ENCODE results near the gene IGLL1.
"Not testable (repeated sequence)": the region's sequence is repeated elsewhere in the genome, so short reads cannot be mapped to it uniquely, and the experiment has no call there.

IGLL1 gene

DNA sequence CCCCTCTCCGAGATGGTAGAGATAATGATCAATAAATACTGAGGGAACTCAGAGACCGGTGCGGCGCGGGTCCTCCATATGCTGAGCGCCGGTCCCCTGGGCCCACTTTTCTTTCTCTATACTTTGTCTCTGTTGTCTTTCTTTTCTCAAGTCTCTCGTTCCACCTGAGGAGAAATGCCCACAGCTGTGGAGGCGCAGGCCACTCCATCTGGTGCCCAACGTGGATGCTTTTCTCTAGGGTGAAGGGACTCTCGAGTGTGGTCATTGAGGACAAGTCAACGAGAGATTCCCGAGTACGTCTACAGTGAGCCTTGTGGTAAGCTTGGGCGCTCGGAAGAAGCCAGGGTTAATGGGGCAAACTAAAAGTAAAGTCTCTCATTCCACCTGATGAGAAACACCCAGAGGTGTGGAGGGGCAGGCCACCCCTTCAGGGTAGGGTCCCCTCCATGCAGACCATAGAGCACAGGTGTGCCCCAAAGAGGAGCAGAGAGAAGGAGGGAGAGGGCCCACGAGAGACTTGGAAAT lies 43.2 kb downstream of the IGLL1 start:
- no peak overlapping the region for H3K4me3 ChIP-seq (replicated peaks; ENCODE audit: low read depth, low read length)
- H3K27me3 ChIP-seq (replicated peaks; ENCODE audit: control insufficient read depth, insufficient read depth, low read length), result no peaks in the 10 kb centered on the region; the same call in none of the 2 replicates
- TF ChIP-seq, protein P1, sequence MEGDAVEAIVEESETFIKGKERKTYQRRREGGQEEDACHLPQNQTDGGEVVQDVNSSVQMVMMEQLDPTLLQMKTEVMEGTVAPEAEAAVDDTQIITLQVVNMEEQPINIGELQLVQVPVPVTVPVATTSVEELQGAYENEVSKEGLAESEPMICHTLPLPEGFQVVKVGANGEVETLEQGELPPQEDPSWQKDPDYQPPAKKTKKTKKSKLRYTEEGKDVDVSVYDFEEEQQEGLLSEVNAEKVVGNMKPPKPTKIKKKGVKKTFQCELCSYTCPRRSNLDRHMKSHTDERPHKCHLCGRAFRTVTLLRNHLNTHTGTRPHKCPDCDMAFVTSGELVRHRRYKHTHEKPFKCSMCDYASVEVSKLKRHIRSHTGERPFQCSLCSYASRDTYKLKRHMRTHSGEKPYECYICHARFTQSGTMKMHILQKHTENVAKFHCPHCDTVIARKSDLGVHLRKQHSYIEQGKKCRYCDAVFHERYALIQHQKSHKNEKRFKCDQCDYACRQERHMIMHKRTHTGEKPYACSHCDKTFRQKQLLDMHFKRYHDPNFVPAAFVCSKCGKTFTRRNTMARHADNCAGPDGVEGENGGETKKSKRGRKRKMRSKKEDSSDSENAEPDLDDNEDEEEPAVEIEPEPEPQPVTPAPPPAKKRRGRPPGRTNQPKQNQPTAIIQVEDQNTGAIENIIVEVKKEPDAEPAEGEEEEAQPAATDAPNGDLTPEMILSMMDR (IDR thresholded peaks at IDR 0.05; ENCODE audit: insufficient read depth, low read length, poor library complexity, severe bottlenecking), result no peak
- DNase-seq (ENCODE audit: extremely low read depth, insufficient read length), result no peak
- no peaks in the 10 kb centered on the region for H3K36me3 ChIP-seq (ENCODE audit: control insufficient read depth, insufficient read depth, low read length)

DNA sequence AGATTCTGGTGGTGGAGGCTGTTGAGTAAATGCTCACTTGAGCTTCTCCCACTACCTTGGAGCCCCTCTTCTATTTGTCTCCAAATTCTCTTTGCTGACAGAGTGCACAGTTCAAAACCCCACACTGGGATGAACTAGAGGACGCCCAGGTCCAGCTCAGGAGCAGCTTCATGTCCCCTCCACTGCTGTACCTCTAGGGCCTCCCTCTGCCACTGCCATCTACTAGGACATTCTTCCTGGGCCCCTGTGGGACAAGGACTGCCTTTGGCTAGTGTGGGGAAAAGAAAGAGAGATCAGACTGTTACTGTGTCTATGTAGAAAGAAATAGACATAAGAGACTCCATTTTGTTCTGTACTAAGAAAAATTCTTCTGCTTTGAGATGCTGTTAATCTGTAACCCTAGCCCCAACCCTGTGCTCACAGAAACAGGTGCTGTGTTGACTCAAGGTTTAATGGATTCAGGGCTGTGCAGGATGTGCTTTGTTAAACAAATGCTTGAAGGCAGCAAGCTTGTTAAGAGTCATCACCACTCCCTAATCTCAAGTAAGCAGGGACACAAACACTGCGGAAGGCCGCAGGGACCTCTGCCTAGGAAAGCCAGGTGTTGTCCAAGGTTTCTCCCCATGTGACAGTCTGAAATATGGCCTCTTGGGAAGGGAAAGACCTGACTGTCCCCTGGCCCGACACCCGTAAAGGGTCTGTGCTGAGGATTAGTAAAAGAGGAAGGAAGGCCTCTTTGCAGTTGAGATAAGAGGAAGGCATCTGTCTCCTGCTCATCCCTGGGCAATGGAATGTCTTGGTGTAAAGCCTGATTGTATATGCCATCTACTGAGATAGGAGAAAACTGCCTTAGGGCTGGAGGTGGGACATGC lies 44.1 kb downstream of the IGLL1 start:
- DNase-seq (ENCODE audit: extremely low read depth, insufficient read length); H3K36me3 ChIP-seq (ENCODE audit: control insufficient read depth, insufficient read depth, low read length); H3K4me3 ChIP-seq (replicated peaks; ENCODE audit: low read depth, low read length); H3K27me3 ChIP-seq (replicated peaks; ENCODE audit: control insufficient read depth, insufficient read depth, low read length): not testable (repeated sequence)

DNA sequence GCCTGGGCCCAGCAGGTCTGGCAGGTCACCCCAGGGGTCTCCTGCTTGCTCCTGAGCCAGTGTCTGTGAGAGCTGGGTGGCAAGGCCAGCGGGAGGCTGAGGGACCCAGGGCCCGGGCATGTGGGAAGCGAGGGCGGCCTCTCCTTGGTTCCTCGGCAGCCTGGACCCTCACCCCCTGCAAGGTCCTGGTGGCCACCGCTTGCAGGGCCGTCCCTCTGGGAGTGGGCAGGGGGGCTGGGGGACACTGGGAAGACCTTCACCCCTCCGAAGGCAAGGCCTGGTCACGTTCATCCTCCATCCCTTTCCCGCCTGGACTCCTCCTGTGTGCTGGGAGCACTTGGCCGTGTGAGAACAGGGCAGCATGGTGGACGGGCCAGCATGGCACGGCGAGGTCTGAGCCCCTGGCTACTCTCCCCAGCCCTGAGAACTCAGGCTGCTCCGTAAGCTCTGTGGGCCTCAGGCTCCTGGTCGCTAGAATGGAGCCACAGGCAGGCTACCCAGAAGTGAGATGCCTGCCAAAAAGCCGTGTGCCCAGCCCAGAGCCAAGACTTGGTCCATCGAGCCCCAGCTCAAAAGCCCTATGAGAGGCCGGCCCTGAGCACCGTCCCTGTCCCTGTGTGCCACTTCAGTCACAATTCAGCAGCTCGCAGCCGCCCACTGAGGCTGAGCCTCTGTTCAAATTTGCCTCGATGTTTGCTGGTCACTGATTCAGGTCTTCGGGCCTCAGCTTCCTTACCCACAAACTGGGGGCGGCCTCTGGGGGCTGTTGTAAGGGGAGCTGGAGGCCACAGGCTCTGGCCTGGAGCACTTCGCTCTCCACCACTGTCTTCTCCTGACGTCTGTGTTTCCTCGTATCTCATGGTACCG lies 45.0 kb downstream of the IGLL1 start:
- DNase-seq (ENCODE audit: extremely low read depth, insufficient read length), result no peak

DNA sequence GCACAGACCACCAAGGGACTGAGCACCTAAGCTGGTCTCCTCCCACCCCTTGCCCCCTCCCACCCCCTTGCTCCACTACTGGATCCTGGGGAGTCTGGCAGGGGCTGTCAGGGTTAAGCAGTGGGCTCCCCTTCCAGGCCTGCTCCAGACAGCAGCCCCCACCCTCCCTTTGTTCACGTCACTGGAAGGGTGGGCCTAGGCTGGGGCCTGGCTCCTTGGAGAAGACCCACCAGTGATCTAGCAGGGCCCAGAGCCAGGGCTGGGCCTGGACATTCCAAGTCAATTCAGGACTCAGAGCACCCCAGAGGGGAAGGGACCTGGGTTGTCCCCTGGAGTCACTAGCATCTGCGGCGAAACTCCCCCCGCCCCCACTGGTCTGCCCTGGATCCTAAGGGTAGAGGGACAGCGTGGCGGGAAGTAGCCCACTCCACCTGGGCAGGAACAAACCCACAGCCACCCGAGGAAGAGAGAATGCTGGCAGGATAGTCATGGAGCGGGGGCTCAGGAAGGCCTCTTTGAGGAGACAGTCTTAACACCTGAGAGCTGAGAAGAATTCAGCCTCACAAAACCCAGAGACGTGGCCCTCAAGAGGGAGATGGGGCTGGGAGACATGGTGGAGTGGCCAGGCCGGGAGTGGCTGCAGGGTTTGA lies 45.8 kb downstream of the IGLL1 start:
- Histone ChIP-seq H3K4me3 (replicated peaks; ENCODE audit: low read depth, low read length) (no peak overlapping the region), H3K36me3 (ENCODE audit: control insufficient read depth, insufficient read depth, low read length) (no peaks in the 10 kb centered on the region), H3K27me3 (replicated peaks; ENCODE audit: control insufficient read depth, insufficient read depth, low read length) (no peaks in the 10 kb centered on the region; the same call in none of the 2 replicates)
- TF ChIP-seq, protein P1 (IDR thresholded peaks at IDR 0.05; ENCODE audit: insufficient read depth, low read length, poor library complexity, severe bottlenecking), result no peak
- DNase-seq (ENCODE audit: extremely low read depth, insufficient read length), result no peak

More for the DNA sequence above, 45.0 kb downstream of the IGLL1 start:
- Histone ChIP-seq H3K36me3 (ENCODE audit: control insufficient read depth, insufficient read depth, low read length) (no peaks in the 10 kb centered on the region), H3K27me3 (replicated peaks; ENCODE audit: control insufficient read depth, insufficient read depth, low read length) (no peaks in the 10 kb centered on the region; the same call in none of the 2 replicates), H3K4me3 (replicated peaks; ENCODE audit: low read depth, low read length) (no peak overlapping the region)
- TF ChIP-seq, protein P1 (IDR thresholded peaks at IDR 0.05; ENCODE audit: insufficient read depth, low read length, poor library complexity, severe bottlenecking), result no peak

DNA sequence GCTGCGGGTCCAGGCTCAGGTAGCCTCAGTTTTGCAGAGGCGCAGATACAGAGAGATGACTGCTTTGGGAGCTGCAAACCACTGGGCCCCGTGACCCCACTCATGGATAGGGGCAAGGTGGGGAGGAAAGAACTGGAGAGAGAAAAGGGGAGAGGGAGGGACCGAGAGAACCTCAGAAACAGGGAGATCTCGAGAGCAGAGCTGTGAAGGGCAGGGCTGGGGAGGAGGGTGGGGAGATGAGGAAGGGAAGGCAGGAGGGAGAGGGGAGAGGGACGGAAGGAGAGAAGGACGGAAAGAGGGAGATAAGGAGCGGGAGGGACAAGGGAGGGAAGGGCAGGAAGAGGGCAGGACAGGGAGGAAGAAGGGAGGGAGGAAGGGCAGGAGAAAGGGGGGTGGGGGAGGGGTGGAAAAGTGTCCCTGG lies 46.3 kb downstream of the IGLL1 start:
- Histone ChIP-seq H3K4me3 (replicated peaks; ENCODE audit: low read depth, low read length) (no peak overlapping the region), H3K36me3 (ENCODE audit: control insufficient read depth, insufficient read depth, low read length) (no peaks in the 10 kb centered on the region), H3K27me3 (replicated peaks; ENCODE audit: control insufficient read depth, insufficient read depth, low read length) (peaks cover 1% of the 10 kb centered on the region)
- TF ChIP-seq, protein P1 (IDR thresholded peaks at IDR 0.05; ENCODE audit: insufficient read depth, low read length, poor library complexity, severe bottlenecking), result no peak
- DNase-seq (ENCODE audit: extremely low read depth, insufficient read length), result no peak

Measured in GM06990 (cell line).